K562 (cell line): ENCODE measurements around the gene RIPK4.

Source experiments
- RAD21 ChIP-seq, 2 experiments: fragments of 250-450 bp in 1 of 2; fragments of 450-650 bp in 1 of 2; sonication (Bioruptor Pico) in 1 of 2; formaldehyde crosslinking in 1 of 2; IDR thresholded peaks in 1 of 2; conservative IDR thresholded peaks in 1 of 2; 2 replicates each; pipeline versions ENCODE4 v1.4.0 to v1.8.0; 2020 to 2022; ENCODE audit warnings: mild to moderate bottlenecking in 2 of 2, moderate library complexity in 1 of 2
- ZNF274 ChIP-seq: IDR thresholded peaks from 2 replicates; pipeline ENCODE4 v1.6.1; 2011; ENCODE audit warnings: low read depth, mild to moderate bottlenecking, low read length, moderate library complexity, borderline replicate concordance

DNA sequence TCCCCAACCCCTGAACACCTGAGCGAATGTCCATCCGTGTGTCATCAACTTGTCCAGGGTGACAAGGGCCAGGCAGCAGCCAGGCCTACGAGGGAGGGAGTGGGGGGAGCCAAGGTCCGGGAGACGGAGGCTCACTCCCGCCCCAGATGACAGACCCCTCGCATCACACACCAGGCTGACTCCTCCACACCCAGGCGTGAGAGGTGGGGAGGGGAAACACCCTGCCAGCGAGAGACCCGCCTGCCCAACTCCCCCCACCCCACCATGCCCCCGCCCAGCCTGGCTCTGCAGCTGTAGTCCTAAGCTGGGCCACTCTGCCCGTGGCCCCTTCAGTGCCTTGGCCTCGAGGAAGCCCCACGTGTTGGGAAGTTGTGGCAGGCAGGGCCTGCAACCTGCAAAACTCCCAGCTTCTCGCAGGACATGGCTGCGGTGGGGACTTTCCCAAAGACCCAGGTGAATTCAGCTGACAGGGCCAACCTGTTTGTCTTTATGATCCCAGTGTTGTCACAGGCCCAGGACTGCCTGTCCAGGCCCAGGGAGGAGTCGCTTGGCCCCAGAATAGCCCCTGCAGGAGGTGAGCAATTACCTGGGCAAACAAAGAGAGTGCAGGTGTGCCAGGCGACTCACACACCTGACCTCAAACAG is 62.9 kb downstream of the RIPK4 start:
- TF ChIP-seq ZNF274: no peak
- TF ChIP-seq RAD21 (CRISPR knock-in tag; conservative IDR thresholded peaks at IDR 0.05 in 1 of 2, IDR thresholded peaks at IDR 0.05 in 1 of 2): no peak
